Activated CD8-positive, alpha-beta memory T cell treated with anti-CD3 and anti-CD28 coated beads, Interleukin-2, amount 50 U/mL, for 24 hours (primary cell): ENCODE measurements around the gene LMOD3.

Experiments
- DNase-seq: peaks from one replicate; pipeline ENCODE4 v3.0.0-alpha.2; 2020; ENCODE audit errors: extremely low read depth

Gene LMOD3

DNA sequence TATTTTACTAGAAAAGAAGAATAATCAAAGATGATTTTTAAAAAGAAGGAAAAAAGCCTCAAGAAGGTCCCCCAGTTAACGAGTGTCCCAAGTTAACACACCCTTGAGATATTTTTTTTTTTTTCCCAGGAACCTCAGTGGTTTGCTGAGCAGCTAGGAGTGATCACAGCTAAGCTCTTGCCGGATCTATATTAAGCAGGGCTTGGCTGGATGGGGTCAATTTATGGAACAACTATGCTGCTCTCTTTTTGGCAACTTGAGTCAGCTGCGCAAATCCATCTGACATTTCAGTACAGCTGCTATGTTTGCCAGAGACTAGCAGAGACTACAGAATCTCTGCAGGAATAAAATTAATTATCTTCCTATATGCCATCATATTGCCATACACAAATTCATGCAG is at the start of gene LMOD3:
Gene LMOD3, minus strand, starts transcription at position 193 of the 400 bp plus-strand sequence. CDS start 209 bp downstream, outside the sequence.
- DNase-seq, result no peak

- no peak for DNase-seq
Observed at GRCh38 chr3:69172058-69172457, 49.7 kb upstream of the LMOD3 start.

DNA sequence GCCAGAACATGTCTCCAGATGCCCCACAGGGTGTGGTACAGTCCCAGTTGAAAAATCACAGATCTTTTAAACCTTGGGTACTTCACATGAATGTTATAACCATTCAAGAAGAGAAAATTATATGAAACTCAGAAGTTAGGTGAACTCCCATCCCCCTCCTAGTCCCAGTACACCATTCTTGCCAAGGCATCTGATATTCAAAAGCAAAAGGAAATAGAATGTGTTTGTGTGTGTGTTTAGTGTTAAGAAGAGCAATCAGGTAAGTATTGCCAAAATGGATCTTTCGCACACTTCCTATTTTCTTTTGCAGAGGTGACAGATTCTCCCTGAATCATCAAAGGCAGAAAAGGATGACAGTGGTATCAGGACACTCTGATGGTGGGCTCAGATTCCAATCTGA is 44.1 kb upstream of the LMOD3 start:
- DNase-seq, result no peak

DNA sequence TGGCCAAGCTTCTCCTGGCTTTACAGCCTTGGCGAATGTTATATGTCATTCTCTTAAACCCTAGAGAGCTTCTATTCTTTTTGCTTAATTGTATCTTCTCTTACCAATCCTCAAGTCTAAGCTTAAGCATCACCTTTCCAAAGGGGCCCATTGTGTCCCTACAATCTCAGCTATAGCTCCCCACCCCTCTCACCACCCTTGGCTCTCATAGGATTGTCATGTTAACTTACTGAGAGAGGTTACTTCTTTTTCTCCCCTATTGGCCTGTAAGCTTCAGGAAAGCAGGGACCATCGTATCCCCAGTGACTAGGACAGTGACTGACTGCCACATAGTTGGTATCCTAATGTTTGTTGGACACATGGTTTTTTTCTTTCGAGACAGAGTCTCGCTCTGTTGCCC is 43.3 kb upstream of the LMOD3 start:
- DNase-seq, result no peak

DNA sequence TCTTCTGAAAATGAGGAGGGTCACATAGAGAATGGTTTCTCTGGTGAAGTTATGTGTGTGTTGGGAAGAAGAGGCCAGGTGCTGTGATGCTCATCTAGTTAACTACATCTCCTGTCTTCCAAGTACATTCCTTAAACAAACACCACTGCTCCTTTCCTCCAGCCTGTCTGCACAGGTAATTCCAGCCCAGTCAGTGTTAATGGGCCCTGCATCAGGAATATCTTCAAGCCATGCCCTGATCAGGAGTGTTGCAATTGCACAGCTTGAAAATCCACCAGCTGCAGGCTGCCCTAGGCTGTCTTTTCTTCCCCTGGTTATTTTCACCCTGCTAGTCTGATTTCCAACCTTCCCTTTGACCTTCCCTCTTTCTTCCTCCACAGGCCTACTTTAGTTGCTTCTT is 41.9 kb upstream of the LMOD3 start:
- DNase-seq, result no peak

GRCh38 chr3:69162308-69162980 is 40.0 kb upstream of the LMOD3 start:
- no peak for DNase-seq

- DNase-seq, result no peak
Observed at GRCh38 chr3:69161587-69162307, 39.4 kb upstream of the LMOD3 start.

DNA sequence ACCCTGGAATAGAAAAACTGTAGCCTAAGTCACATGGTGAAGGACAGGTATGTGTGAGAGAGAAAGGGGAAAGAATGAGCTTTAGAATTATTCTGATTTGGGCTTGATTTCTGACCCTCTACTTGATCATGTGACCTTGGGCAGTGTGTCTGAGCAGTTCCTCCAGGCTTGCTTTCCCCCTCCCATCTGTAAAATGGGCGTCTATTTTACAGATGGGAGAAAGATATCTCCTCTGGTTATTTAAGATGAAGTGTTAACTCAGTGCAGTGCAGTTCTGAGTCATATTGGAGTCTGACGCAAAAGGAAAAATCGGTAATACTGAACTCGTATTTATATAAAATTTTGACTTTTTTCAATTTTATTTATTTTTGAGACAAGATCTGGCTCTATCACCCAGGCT is 38.1 kb upstream of the LMOD3 start:
- no peak for DNase-seq

- DNase-seq, result no peak
Observed at GRCh38 chr3:69160107-69160506, 37.7 kb upstream of the LMOD3 start.

GRCh38 chr3:69149586-69149985 is 27.2 kb upstream of the LMOD3 start:
- DNase-seq, result no peak

- DNase-seq, result no peak
Observed at GRCh38 chr3:69145688-69146087, 23.3 kb upstream of the LMOD3 start.

DNA sequence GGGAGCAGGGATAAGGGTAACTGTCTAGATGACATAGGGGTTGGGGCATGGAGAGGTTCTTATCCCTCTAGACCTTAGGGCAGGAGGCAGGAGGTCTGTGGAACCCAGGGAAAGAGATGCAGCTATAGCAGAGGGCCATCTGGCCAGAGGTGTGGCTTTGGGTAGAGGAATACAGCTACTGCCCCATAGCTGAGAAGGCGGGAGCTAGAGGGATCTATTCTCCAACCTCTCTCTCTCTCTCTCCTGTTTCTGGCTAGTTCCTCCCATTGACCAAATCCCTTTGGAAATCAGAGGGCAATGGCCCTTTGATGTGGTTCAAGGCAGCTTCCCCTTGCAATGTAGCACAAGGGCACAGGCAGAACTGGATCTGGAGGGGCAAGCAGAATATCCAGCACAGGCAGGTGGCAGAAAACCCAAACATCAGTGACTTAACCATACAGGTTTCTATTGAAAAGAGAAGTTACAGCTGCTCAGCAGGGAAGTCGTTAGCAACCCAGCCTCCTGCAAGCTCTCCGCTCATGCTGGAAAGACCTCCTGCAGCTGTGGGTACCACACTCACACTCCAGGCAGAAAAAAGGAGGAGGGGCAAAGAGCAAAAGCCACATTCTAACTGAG is 22.3 kb upstream of the LMOD3 start:
- DNase-seq, result no peak

DNA sequence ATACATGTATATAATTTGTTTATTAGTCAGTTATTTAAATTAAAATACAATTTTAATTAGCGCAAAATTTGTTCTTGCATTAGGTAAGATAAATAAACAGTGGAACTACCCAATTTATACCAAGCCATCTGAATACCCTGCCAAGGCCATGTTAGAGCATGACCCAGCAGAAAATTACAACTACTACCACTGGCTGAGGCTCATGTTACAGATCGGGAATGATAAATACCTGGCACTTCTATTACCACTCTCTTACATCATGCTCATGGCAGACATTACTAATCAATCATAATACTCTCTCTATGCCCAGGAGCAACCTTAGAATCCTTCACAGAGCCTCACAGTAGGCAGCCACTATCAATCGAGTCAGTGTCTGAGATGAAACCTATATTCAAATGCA is 21.2 kb upstream of the LMOD3 start:
- DNase-seq, result no peak

GRCh38 chr3:69142797-69143454 is 20.5 kb upstream of the LMOD3 start:
- DNase-seq, result no peak

DNA sequence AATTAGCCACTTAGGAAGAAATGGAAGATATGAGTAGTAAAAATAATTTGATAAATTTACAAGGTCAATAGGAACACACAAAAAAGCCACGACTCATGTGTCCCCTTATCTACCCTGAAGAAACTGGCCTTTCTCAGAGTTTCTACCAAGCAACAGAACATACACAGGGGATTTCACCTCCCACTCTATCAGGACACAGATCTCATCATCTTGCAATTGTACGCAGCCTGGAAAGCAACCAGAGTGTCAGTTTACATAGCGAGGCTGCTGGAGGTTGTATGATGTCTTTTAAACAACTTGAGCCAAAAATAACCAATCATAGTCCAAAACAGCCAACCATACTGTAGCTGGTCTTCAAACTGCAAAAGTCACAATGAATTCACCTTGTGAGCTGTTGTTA is 19.7 kb upstream of the LMOD3 start:
- no peak for DNase-seq

- DNase-seq, result no peak
Observed at GRCh38 chr3:69141313-69141712, 18.9 kb upstream of the LMOD3 start.

DNA sequence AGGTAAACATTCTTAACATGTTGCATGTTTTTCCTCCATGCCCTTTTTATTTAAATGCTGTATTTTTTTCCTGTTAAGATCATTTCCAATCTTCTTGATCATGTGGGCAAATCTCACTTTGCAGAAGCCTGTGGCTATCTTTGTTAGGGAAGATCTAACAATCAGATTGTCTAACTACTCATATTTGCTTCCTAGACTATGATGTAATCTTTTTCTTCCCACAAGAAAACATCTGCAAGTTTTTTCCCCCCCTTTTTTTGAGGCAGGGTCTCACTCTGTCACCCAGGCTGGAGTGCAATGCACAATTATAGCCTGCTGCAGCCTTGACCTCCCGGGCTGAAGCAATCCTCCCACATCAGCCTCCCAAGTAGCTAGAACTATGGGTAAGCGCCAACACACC is 15.0 kb upstream of the LMOD3 start:
- no peak for DNase-seq

DNA sequence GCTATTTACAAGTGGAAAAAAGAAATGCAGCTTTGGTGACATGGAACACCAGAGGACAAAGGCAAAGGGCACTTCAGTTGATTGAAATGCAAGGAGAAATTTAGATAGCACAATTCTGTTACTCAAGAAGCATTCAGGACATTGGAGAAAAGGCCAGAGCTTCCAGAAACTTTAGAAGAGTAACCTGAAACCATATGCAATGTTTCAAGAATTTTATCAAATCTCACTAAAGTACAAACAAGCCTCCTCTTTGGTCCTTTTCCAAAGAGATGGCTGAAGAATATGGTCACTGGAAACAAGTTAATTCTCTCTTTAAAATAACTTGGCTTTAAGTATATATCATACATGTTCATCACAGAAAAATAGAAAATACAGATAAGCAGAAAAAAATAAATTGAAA is 14.6 kb upstream of the LMOD3 start:
- DNase-seq, result no peak

GRCh38 chr3:69130689-69131088 is 8.3 kb upstream of the LMOD3 start:
- no peak for DNase-seq

DNA sequence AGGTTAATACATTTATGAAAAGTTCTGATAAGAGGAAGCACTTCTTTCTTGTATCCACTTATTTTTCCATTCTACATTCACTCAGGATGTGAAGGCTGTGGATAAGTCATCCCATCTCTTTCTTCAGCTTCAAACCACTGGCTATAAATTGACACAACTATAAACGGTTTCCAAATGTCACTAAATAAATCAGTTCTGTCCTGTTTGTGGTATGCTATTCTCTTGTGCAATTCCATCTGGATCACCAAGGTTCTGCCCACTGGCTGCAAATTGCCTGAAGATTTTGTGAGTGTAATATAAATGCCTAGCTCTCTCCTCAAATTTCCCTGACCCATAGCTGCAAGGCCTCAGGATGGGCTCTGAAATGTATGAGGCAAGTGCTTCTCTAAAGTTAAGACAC is 7.1 kb upstream of the LMOD3 start:
- DNase-seq, result no peak

- no peak for DNase-seq
Observed at GRCh38 chr3:69128509-69128908, 6.1 kb upstream of the LMOD3 start.

GRCh38 chr3:69126999-69127398 is 4.6 kb upstream of the LMOD3 start:
- no peak for DNase-seq

DNA sequence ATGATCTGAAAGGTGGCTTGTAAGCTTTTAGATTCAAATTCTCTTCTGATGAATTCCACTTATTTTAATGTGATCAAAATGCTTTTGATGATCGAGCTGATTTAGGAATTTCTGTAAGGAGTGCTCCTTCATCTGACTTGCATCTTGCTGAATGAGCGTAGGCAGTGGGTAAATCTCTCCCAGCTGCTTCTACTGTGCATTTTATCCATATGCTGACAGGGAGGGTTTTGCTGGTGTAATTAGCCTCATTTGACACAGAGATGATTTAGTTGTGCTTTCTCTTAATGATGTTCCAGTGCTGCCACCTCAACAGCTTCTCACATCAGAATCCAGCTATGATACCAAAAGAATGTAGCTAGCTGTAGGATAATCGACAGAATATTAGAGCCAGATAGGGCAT is 3.8 kb upstream of the LMOD3 start:
- no peak for DNase-seq
